Urothelium cell line (cell line): Measurements from ENCODE around the gene VIL1.

Experiments
- DNase-seq: peaks from one replicate; pipeline ENCODE4 v3.0.0; 2011; ENCODE audit warnings: low spot score, mixed read lengths
- FAIRE-seq: peaks from 2 replicates; lab custom pipeline; 2011; peaks lifted over from hg19 to GRCh38; lab: Jason Lieb, UNC

The VIL1 gene

GRCh38 chr2:218405086-218405745, 13.7 kb upstream of the VIL1 start:
- DNase-seq (no peak), FAIRE-seq (no peak)

DNA sequence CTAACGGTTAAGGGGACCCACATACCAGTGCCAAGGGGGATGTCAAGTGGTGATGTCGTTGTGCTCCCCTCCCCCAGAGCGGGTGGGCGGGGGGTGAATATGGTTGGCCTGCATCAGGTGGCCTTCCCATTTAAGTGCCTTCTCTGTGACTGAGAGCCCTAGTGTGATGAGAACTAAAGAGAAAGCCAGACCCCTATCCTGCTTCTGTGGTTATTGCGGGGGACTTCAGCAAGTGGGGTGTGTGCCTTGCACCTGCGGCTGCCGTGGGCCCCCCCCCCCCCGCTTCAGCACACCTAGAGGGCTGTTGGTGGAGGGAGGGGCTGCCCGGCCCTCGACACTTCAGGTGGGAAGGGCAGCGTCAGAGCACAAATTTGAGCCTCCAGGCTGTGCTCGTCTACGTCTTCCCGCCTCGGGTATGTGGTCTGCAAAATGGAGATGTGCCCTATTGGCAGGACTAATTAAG, 13.1 kb upstream of the VIL1 start:
- no peak for FAIRE-seq
- DNase-seq: no peak

DNA sequence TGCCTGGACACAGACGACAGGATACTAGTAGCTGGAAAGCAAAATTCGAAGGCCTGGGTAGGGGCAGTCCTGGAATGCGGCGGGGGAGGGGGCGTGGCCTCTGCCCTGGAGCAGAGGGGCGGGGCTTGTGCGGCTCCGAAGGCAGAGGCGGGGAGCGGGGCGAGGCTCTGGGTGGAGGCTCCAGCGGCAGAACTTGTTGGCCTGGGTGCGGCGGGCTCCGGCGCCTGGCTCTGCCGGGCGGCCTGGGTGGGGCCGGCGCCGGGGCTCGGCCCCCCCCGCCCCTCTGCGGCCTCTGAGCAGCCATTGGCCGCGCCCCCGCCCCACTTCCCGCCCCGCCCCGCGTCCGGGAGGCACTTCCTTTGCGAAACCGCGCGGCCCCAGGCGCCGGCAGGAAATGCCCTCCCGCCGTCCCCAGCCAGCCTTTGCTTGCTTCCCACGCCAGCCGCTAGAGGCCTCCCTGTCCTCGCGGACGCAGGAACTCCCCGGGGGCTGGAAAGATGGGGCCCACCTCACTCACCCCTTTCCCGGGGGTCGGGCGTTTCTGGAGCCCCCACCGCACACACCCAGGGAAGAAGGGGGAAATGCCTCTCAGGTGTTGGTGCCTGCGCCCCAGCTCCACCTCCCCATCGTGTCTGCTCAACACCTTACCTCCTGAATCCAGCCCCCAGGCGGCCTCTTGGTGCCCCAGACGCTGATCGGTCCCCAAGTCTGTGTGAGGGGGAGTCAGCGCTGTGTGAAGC, 12.5 kb upstream of the VIL1 start:
- FAIRE-seq (no peak), DNase-seq (peak; percentile 98)

DNA sequence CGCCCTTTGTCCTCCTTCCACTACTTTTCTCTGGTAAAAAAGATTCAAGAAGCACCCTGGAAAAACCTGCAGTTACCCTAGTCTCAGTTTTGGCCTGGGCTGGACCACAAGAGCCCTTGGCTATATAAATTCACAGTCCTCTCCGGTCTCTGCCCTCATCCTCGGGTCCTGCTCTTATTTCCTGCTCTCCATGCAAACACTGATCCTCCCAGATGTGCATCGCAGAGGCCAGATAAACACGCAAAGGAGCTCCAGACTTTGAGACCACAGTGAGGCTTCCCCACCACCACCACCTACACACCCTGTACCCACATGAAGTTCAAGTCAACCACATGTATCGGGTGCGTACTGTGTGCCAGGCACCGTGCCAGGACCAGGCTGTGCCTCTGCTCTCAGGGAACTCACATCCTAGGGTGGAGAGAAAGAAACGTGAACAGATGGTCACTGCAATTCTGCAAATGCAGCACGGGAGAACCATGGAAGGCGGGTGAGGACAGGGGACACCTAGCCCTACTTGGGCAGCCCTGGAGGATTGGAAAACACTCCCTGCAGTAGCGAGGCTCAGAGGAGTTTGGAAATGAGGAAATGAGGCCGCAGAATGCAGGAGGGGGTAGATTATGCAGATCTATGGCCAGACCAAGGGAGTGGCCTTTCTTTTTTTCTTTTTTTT, 11.8 kb upstream of the VIL1 start:
- FAIRE-seq: peak; percentile 90
- no peak for DNase-seq

DNA sequence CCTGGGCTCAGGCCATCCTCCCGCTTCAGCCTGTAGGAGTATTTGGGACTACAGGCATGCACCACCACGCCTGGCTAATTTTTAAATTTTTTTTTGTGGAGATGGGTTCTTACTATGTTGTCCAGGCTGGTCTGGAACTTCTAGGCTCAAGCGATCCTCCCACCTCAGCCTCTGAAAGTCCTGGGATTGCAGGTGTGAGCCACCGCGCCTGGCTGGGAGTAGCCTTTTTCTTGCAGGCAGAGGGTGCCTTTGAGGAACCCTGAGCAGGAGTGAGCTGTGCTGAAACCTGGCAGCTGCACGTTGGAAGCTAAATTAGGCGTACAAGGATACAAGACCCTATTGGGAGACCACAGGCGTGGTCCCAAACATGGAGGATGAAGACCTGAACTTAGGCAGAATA, 11.2 kb upstream of the VIL1 start:
- no peak for FAIRE-seq
- DNase-seq: no peak

GRCh38 chr2:218418321-218418716, 604 bp upstream of the VIL1 start:
- no peak for FAIRE-seq
- no peak for DNase-seq

- FAIRE-seq (no peak), DNase-seq (no peak)
Observed at GRCh38 chr2:218419630-218420216, 800 bp downstream of the VIL1 start.

DNA sequence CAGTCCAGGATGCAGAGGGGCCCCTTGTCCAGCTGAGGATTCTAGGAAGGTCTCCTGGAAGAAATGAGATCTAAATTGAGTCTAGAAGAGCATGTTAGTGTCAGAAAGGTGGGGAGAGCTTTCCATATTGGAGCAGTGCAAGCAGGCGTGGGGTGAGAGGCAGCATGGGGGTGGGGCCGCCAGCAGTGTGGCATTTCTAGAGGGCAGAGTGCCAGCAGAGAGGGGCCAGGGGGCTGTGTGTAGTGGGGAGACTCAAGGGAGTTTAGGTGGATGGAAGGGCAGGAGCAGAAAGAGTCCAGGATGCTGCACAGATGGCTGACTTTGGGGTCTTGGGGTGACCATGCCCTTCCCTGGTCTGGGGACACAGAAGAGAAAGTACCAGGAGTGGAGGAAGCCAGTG, 2.1 kb downstream of the VIL1 start:
- FAIRE-seq: no peak

GRCh38 chr2:218422403-218423086, 3.6 kb downstream of the VIL1 start:
- FAIRE-seq (no peak), DNase-seq (no peak)

More for the DNA sequence above, 2.1 kb downstream of the VIL1 start:
- no peak for DNase-seq

DNA sequence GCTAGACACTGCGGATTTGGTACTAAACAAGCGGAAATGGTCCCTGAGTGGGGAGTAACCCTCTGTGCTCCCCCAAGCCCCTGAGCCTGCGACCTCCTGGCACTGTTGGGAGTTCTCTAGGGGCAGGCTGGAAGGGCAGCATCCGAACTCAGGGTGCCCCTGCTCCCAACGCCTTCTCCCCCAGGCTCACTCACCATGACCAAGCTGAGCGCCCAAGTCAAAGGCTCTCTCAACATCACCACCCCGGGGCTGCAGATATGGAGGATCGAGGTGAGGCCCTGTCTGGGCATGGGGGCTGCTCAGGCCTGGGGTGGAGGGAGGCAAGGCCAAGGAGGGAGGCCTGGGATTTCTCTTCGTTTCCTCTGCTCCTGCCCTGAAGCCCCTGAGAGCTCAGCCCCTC, 4.7 kb downstream of the VIL1 start:
- DNase-seq (no peak), FAIRE-seq (no peak)

DNA sequence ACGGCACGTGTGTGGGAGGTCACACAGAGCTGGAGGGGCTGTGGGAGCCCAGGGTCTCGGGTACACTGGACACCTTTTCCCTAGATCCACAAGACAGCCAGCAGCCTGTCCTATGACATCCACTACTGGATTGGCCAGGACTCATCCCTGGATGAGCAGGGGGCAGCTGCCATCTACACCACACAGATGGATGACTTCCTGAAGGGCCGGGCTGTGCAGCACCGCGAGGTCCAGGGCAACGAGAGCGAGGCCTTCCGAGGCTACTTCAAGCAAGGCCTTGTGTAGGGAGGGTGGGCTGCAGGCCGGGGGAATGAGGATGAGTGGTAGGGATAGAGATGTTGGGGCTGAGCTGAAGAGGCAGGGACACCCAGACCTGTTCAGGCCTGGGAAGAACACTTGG, 6.6 kb downstream of the VIL1 start:
- DNase-seq (no peak), FAIRE-seq (no peak)

DNA sequence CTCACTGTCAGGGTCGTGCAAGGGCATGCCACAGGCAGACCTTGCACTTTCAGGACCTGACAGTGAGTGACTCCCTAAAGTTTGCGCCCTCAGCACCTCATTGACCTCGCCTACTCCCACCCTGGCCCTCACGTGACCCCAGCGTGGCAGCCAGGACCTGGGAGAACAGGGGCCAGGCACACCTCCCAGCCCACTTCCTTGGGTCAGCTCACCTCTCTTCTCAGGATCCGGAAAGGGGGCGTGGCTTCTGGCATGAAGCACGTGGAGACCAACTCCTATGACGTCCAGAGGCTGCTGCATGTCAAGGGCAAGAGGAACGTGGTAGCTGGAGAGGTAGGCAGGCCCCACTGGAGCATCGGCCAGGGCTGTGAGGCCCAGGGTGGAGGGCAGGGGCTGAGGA, 8.8 kb downstream of the VIL1 start:
- no peak for DNase-seq
- no peak for FAIRE-seq

- FAIRE-seq (no peak), DNase-seq (no peak)
Observed at GRCh38 chr2:218428846-218429558, 10.1 kb downstream of the VIL1 start.

- no peak for FAIRE-seq
- DNase-seq: no peak
Observed at GRCh38 chr2:218429911-218430692, 11.2 kb downstream of the VIL1 start.

- DNase-seq (no peak), FAIRE-seq (no peak)
Observed at GRCh38 chr2:218430721-218431120, 11.8 kb downstream of the VIL1 start.

DNA sequence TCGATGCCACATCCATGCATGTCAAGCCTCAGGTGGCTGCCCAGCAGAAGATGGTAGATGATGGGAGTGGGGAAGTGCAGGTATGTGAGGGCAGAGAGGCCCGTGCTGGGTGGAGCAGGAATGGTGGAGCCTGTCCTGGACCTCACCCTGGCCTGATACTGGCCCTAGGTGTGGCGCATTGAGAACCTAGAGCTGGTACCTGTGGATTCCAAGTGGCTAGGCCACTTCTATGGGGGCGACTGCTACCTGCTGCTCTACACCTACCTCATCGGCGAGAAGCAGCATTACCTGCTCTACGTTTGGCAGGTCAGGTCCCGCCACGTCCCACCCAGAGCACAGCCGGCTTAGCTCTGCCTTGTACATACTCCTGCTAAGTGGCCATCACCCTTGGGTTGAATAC, 13.0 kb downstream of the VIL1 start:
- FAIRE-seq (no peak), DNase-seq (no peak)

DNA sequence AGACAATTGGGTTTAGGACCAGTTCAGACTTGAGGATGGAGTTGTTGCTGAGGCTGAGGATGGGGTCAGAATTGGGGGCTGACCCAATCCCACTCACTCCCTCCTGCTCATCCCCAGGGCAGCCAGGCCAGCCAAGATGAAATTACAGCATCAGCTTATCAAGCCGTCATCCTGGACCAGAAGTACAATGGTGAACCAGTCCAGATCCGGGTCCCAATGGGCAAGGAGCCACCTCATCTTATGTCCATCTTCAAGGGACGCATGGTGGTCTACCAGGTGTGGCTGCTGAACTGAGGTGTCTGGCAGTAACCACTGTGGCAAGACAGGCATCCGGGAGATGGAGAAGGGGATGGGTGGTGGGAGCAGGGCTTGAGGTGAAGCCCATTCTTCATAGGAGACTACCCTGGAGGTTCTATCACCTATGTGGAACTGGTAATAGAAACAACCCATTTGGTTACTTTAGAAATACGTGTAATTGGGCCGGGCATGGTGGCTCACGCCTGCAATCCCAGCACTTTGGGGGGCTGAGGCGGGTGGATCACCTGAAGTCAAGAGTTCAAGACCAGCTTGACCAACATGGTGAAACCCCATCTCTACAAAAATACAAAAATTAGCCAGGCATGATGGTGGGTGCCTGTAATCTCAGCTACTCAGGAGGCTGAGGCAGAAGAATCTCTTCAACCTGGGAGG, 13.9 kb downstream of the VIL1 start:
- no peak for DNase-seq
- no peak for FAIRE-seq

DNA sequence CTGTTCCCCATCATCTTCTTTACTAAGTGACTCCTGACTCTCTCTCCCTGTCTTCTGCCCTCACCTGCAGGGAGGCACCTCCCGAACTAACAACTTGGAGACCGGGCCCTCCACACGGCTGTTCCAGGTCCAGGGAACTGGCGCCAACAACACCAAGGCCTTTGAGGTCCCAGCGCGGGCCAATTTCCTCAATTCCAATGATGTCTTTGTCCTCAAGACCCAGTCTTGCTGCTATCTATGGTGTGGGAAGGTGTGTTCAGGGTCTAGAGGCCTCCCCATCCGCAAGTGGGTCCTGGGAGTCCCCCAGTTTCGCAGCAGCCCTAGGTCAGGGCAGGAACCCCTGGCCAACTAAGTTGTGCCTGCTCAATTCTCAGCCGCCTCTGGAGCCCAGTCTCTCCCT, 15.5 kb downstream of the VIL1 start:
- FAIRE-seq (no peak), DNase-seq (no peak)
